PC-9 (cell line): ENCODE results near the gene CWC15. TPM values are rescaled to one million over a fixed set of nuclear protein-coding genes. Genes with fewer than 3 reads are reported as not detected.
"Not testable (repeated sequence)": the region's sequence is repeated elsewhere in the genome, so short reads cannot be mapped to it uniquely, and the experiment has no call there.

Experiments
- BruUV-seq: library from RNA; stranded (reverse); fragments of 400-500 nt; replicated peaks from 2 replicates; lab custom pipeline; 2021; lab: Mats Ljungman, UMichigan
- CTCF ChIA-PET: fragments of 300-600 bp; sonication (Branson Sonifier 250); formaldehyde crosslinking; loops from one replicate; lab custom pipeline; 2022; ENCODE audit warnings: antibody characterized with exemption; lab: Charles Lee
- POLR2A ChIA-PET: fragments of 300-600 bp; sonication (Branson Sonifier 250); formaldehyde crosslinking; loops from one replicate; lab custom pipeline; 2022; ENCODE audit warnings: antibody characterized with exemption; ENCODE audit not compliant: unreplicated experiment; lab: Charles Lee
- DNase-seq, 2 experiments: peaks; one replicate each; pipeline versions ENCODE4 v3.0.0 to v3.0.0-alpha.2; 2015 to 2022; ENCODE audit warnings: mixed read lengths in 1 of 2
- H2AFZ ChIP-seq: fragments of 200-600 bp; sonication (generic); 2 replicates; pipeline ENCODE4 v1.8.1; 2017; ENCODE audit warnings: antibody characterized with exemption
- H3F3A ChIP-seq: fragments of 200-600 bp; sonication (generic); 2 replicates; pipeline ENCODE4 v1.8.1; 2017; ENCODE audit warnings: antibody characterized with exemption, mild to moderate bottlenecking, low read depth; ENCODE audit not compliant: insufficient read depth
- H3K27ac ChIP-seq: fragments of 200-600 bp; sonication (generic); 2 replicates; pipeline ENCODE4 v1.6.1; 2016; ENCODE audit warnings: mixed run types
- H3K27me3 ChIP-seq: fragments of 200-600 bp; sonication (generic); 2 replicates; pipeline ENCODE4 v1.6.1; 2016; ENCODE audit warnings: low read depth, mixed run types; ENCODE audit not compliant: insufficient read depth
- H3K36me3 ChIP-seq: fragments of 200-600 bp; sonication (generic); 2 replicates; pipeline ENCODE4 v1.6.1; 2016; ENCODE audit warnings: low read depth, mixed run types
- H3K4me1 ChIP-seq: fragments of 200-600 bp; sonication (generic); replicated peaks from 2 replicates; pipeline ENCODE4 v1.6.1; 2016; ENCODE audit warnings: mixed run types; ENCODE audit not compliant: insufficient read depth
- H3K4me2 ChIP-seq: fragments of 200-600 bp; sonication (generic); 2 replicates; pipeline ENCODE4 v1.6.1; 2017; ENCODE audit warnings: mixed run types
- H3K4me3 ChIP-seq: fragments of 200-600 bp; sonication (generic); 2 replicates; pipeline ENCODE4 v1.6.1; 2016; ENCODE audit warnings: mixed run types
- H3K79me2 ChIP-seq: fragments of 200-600 bp; sonication (generic); 2 replicates; pipeline ENCODE4 v1.6.1; 2017; ENCODE audit warnings: low read depth, mixed run types
- H3K9me2 ChIP-seq: fragments of 200-600 bp; sonication (generic); 2 replicates; pipeline ENCODE4 v1.8.1; 2017; ENCODE audit warnings: mild to moderate bottlenecking; ENCODE audit not compliant: insufficient read depth
- H3K9me3 ChIP-seq: fragments of 200-600 bp; sonication (generic); 2 replicates; pipeline ENCODE4 v1.8.1; 2016; ENCODE audit warnings: low read depth; ENCODE audit not compliant: insufficient read depth
- H4K20me1 ChIP-seq: fragments of 200-600 bp; sonication (generic); 2 replicates; pipeline ENCODE4 v1.8.1; 2017; ENCODE audit not compliant: insufficient read depth
- EZH2 ChIP-seq: fragments of 200-600 bp; sonication (generic); IDR thresholded peaks from 2 replicates; pipeline ENCODE4 v1.8.0; 2017; ENCODE audit warnings: antibody characterized with exemption, low read depth
- intact Hi-C: fragments of 100-400 bp; cut with micrococcal nuclease; formaldehyde crosslinking; loops from one replicate; pipeline ENCODE4 v1.10.0; 2022; ENCODE audit not compliant: unreplicated experiment
- total RNA-seq: library from RNA; stranded (reverse); gene quantifications from 2 replicates; pipeline ENCODE4 v1.2.3, GENCODE V29; 2021
- TF ChIP-seq, protein P1 (sequence below): fragments of 200-600 bp; sonication (generic); conservative IDR thresholded peaks from 2 replicates; pipeline ENCODE4 v1.6.1; 2017; ENCODE audit warnings: mixed run types, antibody characterized with exemption, mild to moderate bottlenecking, moderate library complexity

CWC15 gene
- total RNA-seq, 1 experiment from 2014 or later: 50.9 TPM

DNA sequence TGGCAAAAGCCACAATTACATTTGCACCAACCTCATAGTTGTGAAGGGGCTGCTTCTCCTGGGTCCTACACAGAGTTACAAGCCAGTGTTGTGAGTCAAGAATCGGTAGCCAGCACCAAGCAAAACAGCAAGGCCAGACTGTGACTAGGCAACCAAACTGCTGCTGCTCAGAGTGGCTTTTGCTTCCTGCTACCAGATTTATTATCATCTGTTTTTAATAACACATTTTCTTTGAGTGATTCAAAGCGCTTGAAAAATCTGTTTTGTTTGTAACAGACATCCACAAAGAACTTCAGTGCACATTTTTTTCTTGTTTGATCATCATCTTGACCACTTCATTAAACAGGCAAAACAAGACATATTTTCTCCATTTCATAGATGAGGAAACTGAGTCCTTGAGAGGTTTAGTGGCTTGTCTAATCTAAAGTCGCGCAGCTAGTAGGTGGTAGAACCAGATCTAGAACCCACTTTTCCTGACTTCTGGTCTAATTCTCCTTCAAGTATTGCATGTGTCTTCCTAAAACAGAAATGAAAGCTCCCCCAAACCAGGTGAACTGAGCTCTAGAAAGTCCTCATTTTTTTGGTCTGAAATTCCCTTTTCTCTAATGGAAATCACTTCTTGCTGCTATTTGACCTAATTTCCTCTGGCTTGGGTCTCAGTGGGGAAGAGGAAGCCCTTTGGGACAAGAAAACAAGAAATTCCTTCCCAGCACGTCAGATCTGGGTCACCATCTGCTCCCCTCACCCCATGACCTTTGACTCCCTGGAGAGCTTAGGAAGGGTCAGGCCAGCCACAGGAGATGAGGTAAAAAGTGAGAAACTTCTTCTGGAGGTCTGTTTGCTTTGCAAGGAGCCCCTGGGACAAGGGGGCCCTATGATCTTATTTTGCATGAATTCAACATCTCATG lies 39.9 kb downstream of the CWC15 start:
- Histone ChIP-seq H3K27me3 (no peaks in the 10 kb centered on the region), H3K9me3 (no peaks in the 10 kb centered on the region), H3K9me2 (no peaks in the 10 kb centered on the region), H3K4me3 (no peak overlapping the region), H4K20me1 (no peaks in the 10 kb centered on the region), H3K36me3 (no peaks in the 10 kb centered on the region), H2AFZ (no peak overlapping the region), H3K4me1 (no peaks in the 10 kb centered on the region), H3F3A (peaks cover 7% of the 10 kb centered on the region; the same call in 1 of the 2 replicates), H3K4me2 (no peak overlapping the region), H3K27ac (no peak overlapping the region), H3K79me2 (no peaks in the 10 kb centered on the region)
- TF ChIP-seq, protein P1, sequence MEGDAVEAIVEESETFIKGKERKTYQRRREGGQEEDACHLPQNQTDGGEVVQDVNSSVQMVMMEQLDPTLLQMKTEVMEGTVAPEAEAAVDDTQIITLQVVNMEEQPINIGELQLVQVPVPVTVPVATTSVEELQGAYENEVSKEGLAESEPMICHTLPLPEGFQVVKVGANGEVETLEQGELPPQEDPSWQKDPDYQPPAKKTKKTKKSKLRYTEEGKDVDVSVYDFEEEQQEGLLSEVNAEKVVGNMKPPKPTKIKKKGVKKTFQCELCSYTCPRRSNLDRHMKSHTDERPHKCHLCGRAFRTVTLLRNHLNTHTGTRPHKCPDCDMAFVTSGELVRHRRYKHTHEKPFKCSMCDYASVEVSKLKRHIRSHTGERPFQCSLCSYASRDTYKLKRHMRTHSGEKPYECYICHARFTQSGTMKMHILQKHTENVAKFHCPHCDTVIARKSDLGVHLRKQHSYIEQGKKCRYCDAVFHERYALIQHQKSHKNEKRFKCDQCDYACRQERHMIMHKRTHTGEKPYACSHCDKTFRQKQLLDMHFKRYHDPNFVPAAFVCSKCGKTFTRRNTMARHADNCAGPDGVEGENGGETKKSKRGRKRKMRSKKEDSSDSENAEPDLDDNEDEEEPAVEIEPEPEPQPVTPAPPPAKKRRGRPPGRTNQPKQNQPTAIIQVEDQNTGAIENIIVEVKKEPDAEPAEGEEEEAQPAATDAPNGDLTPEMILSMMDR: no peak
- no peak for TF ChIP-seq EZH2
- CTCF ChIA-PET: no interaction called here
- POLR2A ChIA-PET: no interaction called here
- DNase-seq: peak in 1 of 2 experiments; percentile 50
- intact Hi-C loops: no loop called here
- BruUV-seq: no TSS peak

DNA sequence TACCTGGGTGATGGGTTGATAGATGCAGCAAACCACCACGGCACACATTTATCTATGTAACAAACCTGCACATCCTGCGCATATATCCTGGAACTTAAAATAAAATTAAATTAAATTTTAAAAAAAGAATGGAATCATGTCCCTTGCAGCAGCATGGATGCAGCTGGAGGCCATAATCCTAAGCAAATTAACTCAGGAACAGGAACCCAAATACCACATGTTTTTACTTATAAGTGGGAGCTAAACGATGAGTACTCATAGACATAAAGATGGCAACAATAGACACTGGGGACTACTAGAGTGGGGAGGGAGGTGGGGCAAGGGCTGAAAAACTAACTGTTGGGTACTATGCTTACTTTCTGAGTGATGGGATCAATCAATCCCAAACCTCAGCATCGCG lies 40.9 kb downstream of the CWC15 start:
- H3K9me2 ChIP-seq: no peaks in the 10 kb centered on the region
- H3K4me2 ChIP-seq: no peak overlapping the region
- no peak overlapping the region for H3K4me3 ChIP-seq
- no peak overlapping the region for H2AFZ ChIP-seq
- BruUV-seq: no TSS peak
- DNase-seq: no peak
- CTCF ChIA-PET: no interaction called here
- TF ChIP-seq, protein P1: no peak
- no peak for TF ChIP-seq EZH2
- POLR2A ChIA-PET: no interaction called here
- no peaks in the 10 kb centered on the region for H3K9me3 ChIP-seq
- peaks cover 7% of the 10 kb centered on the region; the same call in 1 of the 2 replicates for H3F3A ChIP-seq
- H3K4me1 ChIP-seq: no peaks in the 10 kb centered on the region
- intact Hi-C loops: no loop called here
- no peaks in the 10 kb centered on the region for H3K36me3 ChIP-seq
- no peaks in the 10 kb centered on the region for H4K20me1 ChIP-seq
- no peak overlapping the region for H3K27ac ChIP-seq
- no peaks in the 10 kb centered on the region for H3K79me2 ChIP-seq
- H3K27me3 ChIP-seq: no peaks in the 10 kb centered on the region

DNA sequence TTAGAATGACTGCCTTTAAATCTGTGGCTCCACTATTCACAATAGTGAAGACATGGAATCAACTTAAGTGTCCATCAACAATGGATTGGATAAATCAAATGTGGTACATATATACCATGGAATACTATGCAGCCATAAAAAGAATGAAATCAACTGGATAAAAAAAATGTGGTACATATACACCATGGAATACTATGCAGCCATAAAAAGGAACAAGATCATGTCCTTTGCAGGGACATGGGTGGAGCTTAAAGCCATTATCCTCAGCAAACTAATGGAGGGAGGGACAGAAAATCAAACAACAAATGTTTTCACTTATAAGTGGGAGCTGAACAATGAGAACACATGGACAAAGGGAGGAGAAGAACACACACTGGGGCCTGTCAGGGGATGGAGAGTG lies 41.3 kb downstream of the CWC15 start:
- H3K4me1 ChIP-seq, H3F3A ChIP-seq, BruUV-seq, CTCF ChIA-PET, intact Hi-C loops, POLR2A ChIA-PET, H3K27ac ChIP-seq, H3K9me3 ChIP-seq, H3K9me2 ChIP-seq, H3K4me2 ChIP-seq, H3K79me2 ChIP-seq, DNase-seq, H3K4me3 ChIP-seq, H3K27me3 ChIP-seq, H2AFZ ChIP-seq, H3K36me3 ChIP-seq, H4K20me1 ChIP-seq: not testable (repeated sequence)
